Left lung (tissue), 10 donors: ENCODE results near the gene PBLD. TPM values are rescaled to one million over a fixed set of nuclear protein-coding genes. Genes with fewer than 3 reads are reported as not detected.

ENCODE experiments used
- ATAC-seq: fragments of 200-7000 bp; cut with Tn5 transposase; one replicate; pipeline ENCODE4 v1.9.1; 2020; ENCODE audit warnings: moderate library complexity
- DNase-seq, 4 donors: peaks; one replicate each; pipeline ENCODE4 v3.0.0-alpha.2; 2013 to 2020
- H3K27ac ChIP-seq, 2 donors: fragments of 200-600 bp; sonication (generic) in 1 of 2; one replicate each; pipeline versions ENCODE4 v1.5.0 to v1.8.0; 2020 to 2021
- H3K27me3 ChIP-seq, 2 donors: fragments of 200-600 bp; sonication (generic) in 1 of 2; one replicate each; pipeline versions ENCODE4 v1.5.0 to v1.8.0; 2020 to 2021
- H3K36me3 ChIP-seq, 2 donors: fragments of 200-600 bp; sonication (generic) in 1 of 2; one replicate each; pipeline versions ENCODE4 v1.5.0 to v1.8.0; 2020 to 2021
- H3K4me1 ChIP-seq, 2 donors: fragments of 200-600 bp; one replicate each; pipeline ENCODE4 v1.8.0; 2021
- H3K4me3 ChIP-seq, 2 donors: fragments of 200-600 bp; sonication (generic) in 1 of 2; one replicate each; pipeline versions ENCODE4 v1.5.0 to v1.8.0; 2020 to 2021; ENCODE audit warnings: mild to moderate bottlenecking in 1 of 2
- H3K9me3 ChIP-seq, 2 donors: fragments of 200-600 bp; sonication (generic) in 1 of 2; one replicate each; pipeline versions ENCODE4 v1.5.0 to v1.8.0; 2020 to 2021
- CTCF ChIP-seq, 2 donors: fragments of 200-600 bp; sonication (generic) in 1 of 2; IDR thresholded peaks; one replicate each; pipeline versions ENCODE4 v1.5.0 to v1.8.0; 2021; ENCODE audit warnings: antibody characterized with exemption in 2 of 2
- intact Hi-C, 2 donors: fragments of 100-400 bp; cut with DNase I; formaldehyde crosslinking; loops; one replicate each; pipeline versions ENCODE4 v1.11.2 to v1.14.2; 2022
- polyA plus RNA-seq, 6 donors: library from polyadenylated mRNA; unstranded; fragments of 120-200 nt; gene quantifications; one replicate each; pipeline ENCODE4 v1.2.1, GENCODE V29; 2013; ENCODE audit not compliant: insufficient read length in 6 of 6
- total RNA-seq, 2 donors: library from RNA; stranded (reverse); fragmentation: NEBNext Ultra II Directional; extraction: Animal tissue kit (Norgen Biotek cat#: 25700); gene quantifications; one replicate each; pipeline ENCODE4 v1.2.1, GENCODE V29; 2021
- donor health status: DM: no; HTN: yes; CAD: no.
- donor health status: DM: no; HTN: no; CAD: no.

Gene PBLD
- total and polyA plus RNA-seq, 8 donors, result 2.1 to 17.3 (median 13.4) TPM

- peaks cover 0 to under 1% of the 10 kb centered on the region in 2 donors for H3K4me1 ChIP-seq
- peaks cover 2 to 5% of the 10 kb centered on the region in 2 donors for H3K27me3 ChIP-seq
- no peaks in the 10 kb centered on the region for H3K9me3 ChIP-seq
- no peak for TF ChIP-seq CTCF (IDR thresholded peaks at IDR 0.05)
- no peaks in the 10 kb centered on the region for H3K36me3 ChIP-seq
- ATAC-seq (no peak), DNase-seq (no peak)
- intact Hi-C loops, result no loop called here
- H3K27ac ChIP-seq, result no peak overlapping the region
- H3K4me3 ChIP-seq, result no peak overlapping the region
These were observed 95.6 kb downstream of the PBLD start for GRCh38 chr10:68237173-68237572.

GRCh38 chr10:68235581-68235980 is 97.1 kb downstream of the PBLD start:
- intact Hi-C loops, result no loop called here
- Histone ChIP-seq H3K27ac (no peak overlapping the region), H3K4me3 (no peak overlapping the region), H3K9me3 (no peaks in the 10 kb centered on the region), H3K27me3 (peaks cover 5 to 17% of the 10 kb centered on the region in 2 donors), H3K4me1 (peaks cover 8 to 14% of the 10 kb centered on the region in 2 donors), H3K36me3 (no peaks in the 10 kb centered on the region)
- no peak for DNase-seq
- TF ChIP-seq CTCF (IDR thresholded peaks at IDR 0.05), result no peak
- no peak for ATAC-seq

GRCh38 chr10:68235111-68235510 is 97.6 kb downstream of the PBLD start:
- ATAC-seq (no peak), DNase-seq (no peak)
- peaks cover 8 to 17% of the 10 kb centered on the region in 2 donors for H3K4me1 ChIP-seq
- no peak overlapping the region for H3K4me3 ChIP-seq
- no peaks in the 10 kb centered on the region for H3K36me3 ChIP-seq
- H3K27ac ChIP-seq, result no peak overlapping the region
- intact Hi-C loops, result no loop called here
- no peaks in the 10 kb centered on the region for H3K9me3 ChIP-seq
- peaks cover 5 to 22% of the 10 kb centered on the region in 2 donors for H3K27me3 ChIP-seq
- TF ChIP-seq CTCF (IDR thresholded peaks at IDR 0.05), result no peak

- Histone ChIP-seq H3K4me3 (no peak overlapping the region), H3K4me1 (peaks cover 8 to 17% of the 10 kb centered on the region in 2 donors), H3K27ac (no peak overlapping the region), H3K27me3 (peaks cover 12 to 42% of the 10 kb centered on the region in 2 donors), H3K9me3 (no peaks in the 10 kb centered on the region), H3K36me3 (no peaks in the 10 kb centered on the region)
- no peak for TF ChIP-seq CTCF (IDR thresholded peaks at IDR 0.05)
- intact Hi-C loops, result no loop called here
- DNase-seq (no peak), ATAC-seq (no peak)
These were observed 99.7 kb downstream of the PBLD start for GRCh38 chr10:68233046-68233445.

Other genes starting within 250 kb of the PBLD start
- gene MYPN, start 223.4 kb downstream of the PBLD start, total RNA-seq, result under 1 TPM in 1 of 2 donors, not detected in 1; 0.13 TPM
- gene MYPN, start 223.4 kb downstream of the PBLD start, polyA plus RNA-seq, result under 1 TPM in 4 of 6 donors, not detected in 2; 0.03 to 0.07 (median 0.04) TPM
- gene ATOH7, start 100.8 kb downstream of the PBLD start, total RNA-seq, result not detected
- gene ATOH7, start 100.8 kb downstream of the PBLD start, polyA plus RNA-seq, result under 1 TPM in 5 of 6 donors, not detected in 1; 0.13 to 0.28 (median 0.14) TPM
- 100 to 1,000 TPM in 1 of 2 donors, 10 to 100 TPM in 1; 91.4 to 101 TPM for gene HNRNPH3, start 864 bp downstream of the PBLD start, total RNA-seq
- gene HNRNPH3, start 864 bp downstream of the PBLD start, polyA plus RNA-seq, result 100 to 1,000 TPM; 300 to 423 (median 389) TPM
- 10 to 100 TPM; 17.1 to 19.8 TPM for gene RUFY2, start 74.3 kb upstream of the PBLD start, total RNA-seq
- 10 to 100 TPM; 31.7 to 47.2 (median 41.5) TPM for gene RUFY2, start 74.3 kb upstream of the PBLD start, polyA plus RNA-seq
- gene DNA2, start 139.0 kb upstream of the PBLD start, total RNA-seq, result 1 to 10 TPM; 7.2 to 8.7 TPM
- gene DNA2, start 139.0 kb upstream of the PBLD start, polyA plus RNA-seq, result 10 to 100 TPM in 5 of 6 donors, 1 to 10 TPM in 1; 9.7 to 14.6 (median 12.0) TPM
- gene SLC25A16, start 194.6 kb upstream of the PBLD start, total RNA-seq, result 10 to 100 TPM; 33.6 to 38.1 TPM
- gene SLC25A16, start 194.6 kb upstream of the PBLD start, polyA plus RNA-seq, result 10 to 100 TPM; 15.0 to 21.8 (median 16.8) TPM
- gene TET1, start 227.4 kb upstream of the PBLD start, total RNA-seq, result 1 to 10 TPM; 1.5 to 3.1 TPM
- gene TET1, start 227.4 kb upstream of the PBLD start, polyA plus RNA-seq, result 10 to 100 TPM; 13.5 to 20.7 (median 17.3) TPM